BJ (cell line): Measurements from ENCODE around the gene EXOC3L4. TPM values are rescaled to one million over a fixed set of nuclear protein-coding genes. Genes with fewer than 3 reads are reported as not detected.

ENCODE experiments used
- CTCF ChIA-PET: fragments of 350-600 bp; formaldehyde crosslinking; extraction: SDS; loops from one replicate; lab custom pipeline; 2021; ENCODE audit warnings: antibody characterized with exemption, inconsistent platforms; lab: Yijun Ruan, JAX
- POLR2A ChIA-PET: fragments of 300-600 bp; sonication (Branson Sonifier 250); formaldehyde crosslinking; extraction: SDS; loops from one replicate; lab custom pipeline; 2021; ENCODE audit warnings: antibody characterized with exemption; lab: Charles Lee
- DNase-seq: peaks from one replicate; pipeline ENCODE4 v3.0.0-alpha.2; 2011; ENCODE audit warnings: low read depth
- H3K27me3 ChIP-seq: 2 replicates; pipeline ENCODE4 v1.6.0; 2011; ENCODE audit warnings: low read length; ENCODE audit not compliant: control insufficient read depth, insufficient read depth
- H3K36me3 ChIP-seq: 2 replicates; pipeline ENCODE4 v1.5.1; 2011; ENCODE audit warnings: low read length; ENCODE audit not compliant: control insufficient read depth, insufficient read depth
- H3K4me3 ChIP-seq: 2 replicates; pipeline ENCODE4 v1.5.1; 2011; ENCODE audit warnings: low read depth, mild to moderate bottlenecking, control low read depth, low read length
- polyA plus RNA-seq: library from polyadenylated mRNA; depleted of rRNA; stranded (reverse); fragments of >200 nt; gene quantifications from 2 replicates; pipeline ENCODE4 v1.2.3, GENCODE V29; 2011
- TF ChIP-seq, protein P1 (sequence below): IDR thresholded peaks from 2 replicates; pipeline ENCODE4 v1.5.1; 2011; ENCODE audit warnings: low read depth, mild to moderate bottlenecking, control low read depth, inconsistent platforms, low read length, moderate library complexity; ENCODE audit not compliant: insufficient read depth

EXOC3L4 gene
- polyA plus RNA-seq, 1 experiment: not detected

DNA sequence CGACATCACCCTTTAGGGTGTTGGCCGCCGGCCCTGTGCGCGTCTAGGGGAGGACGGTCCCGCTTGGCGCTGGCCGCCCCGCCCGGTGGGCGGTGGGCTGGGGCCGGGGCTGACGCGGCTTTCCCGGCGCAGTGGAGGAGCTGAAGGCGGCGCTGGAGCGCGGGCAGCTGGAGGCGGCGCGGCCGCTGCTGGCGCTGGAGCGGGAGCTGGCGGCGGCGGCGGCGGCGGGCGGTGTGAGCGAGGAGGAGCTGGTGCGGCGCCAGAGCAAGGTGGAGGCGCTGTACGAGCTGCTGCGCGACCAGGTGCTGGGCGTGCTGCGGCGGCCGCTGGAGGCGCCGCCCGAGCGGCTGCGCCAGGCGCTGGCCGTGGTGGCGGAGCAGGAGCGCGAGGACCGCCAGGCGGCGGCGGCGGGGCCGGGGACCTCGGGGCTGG lies 32.4 kb downstream of the EXOC3L4 start:
- no peak for DNase-seq
- H3K36me3 ChIP-seq: peaks cover 7% of the 10 kb centered on the region
- 0 out of 2 replicates have a peak overlapping the region, but pooled peaks have one; percentile 6 for H3K4me3 ChIP-seq
- ChIA-PET POLR2A (interaction anchor here (0.5 kb wide), 1 partner anchor 78 kb away, joined by 10 read pairs; no protein-coding TSS in a partner anchor), CTCF (interaction anchor here (0.8 to 3.3 kb wide), 5 partner anchors 9 to 52 kb away, joined by 3 to 22 read pairs (median 3); no protein-coding TSS in a partner anchor)
- TF ChIP-seq, protein P1, sequence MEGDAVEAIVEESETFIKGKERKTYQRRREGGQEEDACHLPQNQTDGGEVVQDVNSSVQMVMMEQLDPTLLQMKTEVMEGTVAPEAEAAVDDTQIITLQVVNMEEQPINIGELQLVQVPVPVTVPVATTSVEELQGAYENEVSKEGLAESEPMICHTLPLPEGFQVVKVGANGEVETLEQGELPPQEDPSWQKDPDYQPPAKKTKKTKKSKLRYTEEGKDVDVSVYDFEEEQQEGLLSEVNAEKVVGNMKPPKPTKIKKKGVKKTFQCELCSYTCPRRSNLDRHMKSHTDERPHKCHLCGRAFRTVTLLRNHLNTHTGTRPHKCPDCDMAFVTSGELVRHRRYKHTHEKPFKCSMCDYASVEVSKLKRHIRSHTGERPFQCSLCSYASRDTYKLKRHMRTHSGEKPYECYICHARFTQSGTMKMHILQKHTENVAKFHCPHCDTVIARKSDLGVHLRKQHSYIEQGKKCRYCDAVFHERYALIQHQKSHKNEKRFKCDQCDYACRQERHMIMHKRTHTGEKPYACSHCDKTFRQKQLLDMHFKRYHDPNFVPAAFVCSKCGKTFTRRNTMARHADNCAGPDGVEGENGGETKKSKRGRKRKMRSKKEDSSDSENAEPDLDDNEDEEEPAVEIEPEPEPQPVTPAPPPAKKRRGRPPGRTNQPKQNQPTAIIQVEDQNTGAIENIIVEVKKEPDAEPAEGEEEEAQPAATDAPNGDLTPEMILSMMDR: no peak
- no peaks in the 10 kb centered on the region for H3K27me3 ChIP-seq

DNA sequence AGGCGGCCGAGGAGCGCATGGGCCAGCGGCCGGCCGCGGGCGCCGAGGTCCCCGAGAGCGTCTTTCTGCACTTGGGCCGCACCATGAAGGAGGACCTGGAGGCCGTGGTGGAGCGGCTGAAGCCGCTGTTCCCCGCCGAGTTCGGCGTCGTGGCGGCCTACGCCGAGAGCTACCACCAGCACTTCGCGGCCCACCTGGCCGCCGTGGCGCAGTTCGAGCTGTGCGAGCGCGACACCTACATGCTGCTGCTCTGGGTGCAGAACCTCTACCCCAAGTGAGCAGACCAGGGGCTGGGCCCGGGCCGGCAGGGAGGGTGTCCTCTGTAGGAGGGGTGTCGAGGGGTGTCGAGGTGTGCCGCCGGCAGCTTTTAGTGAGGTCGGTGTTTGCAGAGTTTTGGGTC lies 32.8 kb downstream of the EXOC3L4 start:
- TF ChIP-seq, protein P1: no peak
- POLR2A ChIA-PET: interaction anchor here (0.5 kb wide), 1 partner anchor 78 kb away, joined by 10 read pairs; no protein-coding TSS in a partner anchor
- DNase-seq: no peak
- CTCF ChIA-PET: interaction anchor here (1.3 to 3.3 kb wide), 3 partner anchors 14 to 23 kb away, joined by 3 to 22 read pairs (median 13); no protein-coding TSS in a partner anchor
- Histone ChIP-seq H3K27me3 (no peaks in the 10 kb centered on the region), H3K4me3 (no peak overlapping the region), H3K36me3 (peaks cover 9% of the 10 kb centered on the region)

DNA sequence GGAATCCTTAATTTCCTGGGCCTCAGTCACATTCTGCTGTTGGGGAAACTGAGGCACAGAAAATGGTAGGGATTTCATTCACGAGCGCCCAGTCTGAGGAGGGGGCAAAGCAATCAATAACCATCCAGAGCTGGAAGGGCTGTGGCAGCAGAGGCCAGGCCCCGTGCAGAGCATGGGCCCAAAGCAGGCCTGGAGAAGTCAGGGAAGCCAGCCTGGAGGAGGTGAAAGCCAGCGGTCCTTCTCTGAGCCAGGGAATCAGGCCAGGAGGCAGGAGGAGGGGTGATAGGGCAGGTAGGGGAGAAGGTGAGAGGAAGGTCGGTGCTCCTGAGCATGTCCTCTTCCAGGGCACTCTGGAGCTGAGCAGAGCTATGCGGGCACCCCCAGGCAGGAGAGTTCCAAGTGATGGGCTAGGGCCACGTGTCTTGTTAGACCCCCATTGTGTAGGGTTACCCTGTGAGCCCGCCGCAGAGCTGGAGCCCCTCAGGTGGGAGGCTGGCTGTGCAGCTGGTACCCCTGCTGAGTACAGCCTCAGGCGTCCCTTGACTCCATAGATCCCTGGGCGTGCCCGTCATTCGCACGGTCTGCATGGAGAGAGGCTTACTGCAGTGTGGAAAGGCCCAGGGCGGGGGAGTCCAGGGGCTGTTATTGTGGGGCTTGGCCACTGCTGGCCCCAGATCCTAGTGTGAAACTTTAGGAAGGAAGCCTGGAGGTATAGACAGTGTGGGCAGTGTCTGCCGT lies 33.5 kb downstream of the EXOC3L4 start:
- ChIA-PET POLR2A (no interaction called here), CTCF (interaction anchor here (1.9 to 3.3 kb wide), 3 partner anchors 13 to 23 kb away, joined by 9 to 22 read pairs (median 13); no protein-coding TSS in a partner anchor)
- H3K27me3 ChIP-seq: no peaks in the 10 kb centered on the region
- peaks cover 15% of the 10 kb centered on the region for H3K36me3 ChIP-seq
- DNase-seq: no peak
- H3K4me3 ChIP-seq: no peak overlapping the region
- TF ChIP-seq, protein P1: no peak

DNA sequence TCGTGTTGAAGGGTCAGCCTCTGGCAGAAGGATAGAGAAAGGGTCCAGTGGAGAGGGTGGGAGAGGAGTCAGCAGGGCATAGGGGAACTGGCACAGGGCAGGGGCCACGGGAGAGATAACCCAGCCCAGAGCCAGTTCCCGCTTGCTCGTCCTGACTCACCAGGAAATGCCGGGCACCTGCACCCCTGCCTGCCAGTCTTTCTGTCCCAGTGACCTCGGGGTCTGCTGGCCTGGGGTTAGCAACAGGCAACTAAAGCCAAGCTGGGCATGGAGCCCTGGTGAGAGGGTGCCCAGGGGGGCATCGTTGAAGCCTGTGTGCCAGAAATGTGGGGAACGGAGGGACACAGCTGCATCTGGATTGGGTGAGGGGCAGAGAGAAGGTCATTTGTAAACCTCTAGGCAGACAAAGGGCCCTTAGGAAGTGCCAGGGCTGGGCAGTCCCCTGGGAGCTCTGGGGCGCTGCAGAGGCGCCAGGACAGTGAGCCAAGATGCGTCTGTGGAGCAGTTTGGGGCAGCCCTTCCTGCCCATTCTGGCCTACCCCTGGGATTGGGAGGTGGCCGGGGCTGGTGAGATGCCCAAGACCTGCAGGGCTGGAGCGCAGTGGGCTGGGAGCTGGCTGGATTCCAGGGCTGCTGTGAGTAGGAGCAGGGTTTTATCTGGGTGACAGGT lies 34.2 kb downstream of the EXOC3L4 start:
- DNase-seq: no peak
- POLR2A ChIA-PET: no interaction called here

More for the DNA sequence above, 34.2 kb downstream of the EXOC3L4 start:
- Histone ChIP-seq H3K4me3 (no peak overlapping the region), H3K36me3 (peaks cover 22% of the 10 kb centered on the region), H3K27me3 (no peaks in the 10 kb centered on the region)
- TF ChIP-seq, protein P1: no peak
- CTCF ChIA-PET: interaction anchor here (1.9 to 3.0 kb wide), 2 partner anchors 13 to 24 kb away, joined by 9 to 13 read pairs; no protein-coding TSS in a partner anchor
